Osteocyte (in vitro differentiated cells): ENCODE results near the gene PPP1R3G. TPM values are rescaled to one million over a fixed set of nuclear protein-coding genes. Genes with fewer than 3 reads are reported as not detected.
"Not testable (repeated sequence)": the region's sequence is repeated elsewhere in the genome, so short reads cannot be mapped to it uniquely, and the experiment has no call there.

Source experiments
- DNase-seq: peaks from one replicate; pipeline ENCODE4 v3.0.0; 2021; ENCODE audit warnings: mixed read lengths; ENCODE audit not compliant: unreplicated experiment; ENCODE audit errors: extremely low spot score
- H3K27ac Mint-ChIP-seq: one replicate; pipeline ENCODE4 v1.8.0; 2021; ENCODE audit warnings: mild to moderate bottlenecking, mixed read lengths; ENCODE audit not compliant: unreplicated experiment
- H3K27me3 Mint-ChIP-seq: one replicate; pipeline ENCODE4 v1.8.0; 2021; ENCODE audit warnings: mixed read lengths; ENCODE audit not compliant: unreplicated experiment
- H3K36me3 Mint-ChIP-seq: one replicate; pipeline ENCODE4 v1.8.0; 2021; ENCODE audit warnings: mixed read lengths; ENCODE audit not compliant: unreplicated experiment
- H3K4me1 Mint-ChIP-seq: one replicate; pipeline ENCODE4 v1.8.0; 2021; ENCODE audit warnings: mixed read lengths; ENCODE audit not compliant: unreplicated experiment
- H3K4me3 Mint-ChIP-seq: one replicate; pipeline ENCODE4 v1.8.0; 2021; ENCODE audit warnings: mild to moderate bottlenecking, moderate library complexity, mixed read lengths; ENCODE audit not compliant: unreplicated experiment
- H3K9me3 Mint-ChIP-seq: one replicate; pipeline ENCODE4 v1.8.0; 2021; ENCODE audit warnings: mixed read lengths; ENCODE audit not compliant: unreplicated experiment
- CTCF ChIP-seq: fragments of 200-600 bp; sonication (generic); IDR thresholded peaks from 2 replicates; pipeline ENCODE4 v1.5.0; 2021; ENCODE audit warnings: antibody characterized with exemption, mild to moderate bottlenecking, moderate library complexity
- total RNA-seq: library from RNA; stranded (reverse); gene quantifications from 2 replicates; pipeline ENCODE4 v1.2.1, GENCODE V29; 2021

Gene PPP1R3G
- total RNA-seq, 1 donor from 2014 or later, result 0.40 TPM

DNA sequence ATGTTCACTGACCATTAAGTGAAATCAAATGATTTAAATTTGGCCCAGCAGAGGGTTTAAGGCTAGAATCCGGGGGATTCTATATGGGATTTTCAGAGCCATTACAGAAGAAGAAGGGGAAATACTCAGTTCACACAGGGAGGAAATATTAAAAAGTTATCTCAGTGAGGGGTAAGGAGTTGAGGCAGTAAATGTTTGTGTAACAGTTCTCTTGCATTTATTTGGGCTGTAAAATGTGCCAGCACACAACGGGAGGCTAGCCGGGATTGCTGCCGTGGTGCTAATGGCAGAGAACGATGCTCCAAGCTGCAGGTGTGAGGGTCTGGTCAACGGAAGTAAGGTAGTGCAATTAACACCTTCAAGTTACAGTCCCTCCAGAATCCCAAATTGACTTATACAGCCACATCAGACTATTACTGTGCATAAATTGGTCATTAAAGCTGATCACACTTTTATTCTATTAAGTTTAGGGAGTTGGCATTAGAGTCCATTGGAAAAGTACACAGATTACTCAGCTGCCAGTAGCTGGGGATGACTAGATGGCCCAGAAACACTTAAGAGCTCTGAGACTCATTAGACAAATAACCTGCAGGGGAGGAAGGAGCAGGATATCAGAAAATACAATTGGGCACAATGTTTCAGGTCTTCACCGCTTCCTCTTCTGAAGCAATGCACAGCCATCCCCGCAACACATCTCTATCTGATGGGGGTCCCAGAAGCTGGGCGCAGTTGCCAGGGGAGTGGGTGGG is 31.3 kb downstream of the PPP1R3G start:
- Mint-ChIP-seq H3K27me3 (no peaks in the 10 kb centered on the region), H3K9me3 (no peaks in the 10 kb centered on the region), H3K4me3 (no peak overlapping the region), H3K36me3 (no peaks in the 10 kb centered on the region), H3K4me1 (peaks cover 4% of the 10 kb centered on the region), H3K27ac (no peak overlapping the region)
- DNase-seq, result no peak
- no peak for TF ChIP-seq CTCF

GRCh38 chr6:5119090-5119951 is 34.2 kb downstream of the PPP1R3G start:
- Mint-ChIP-seq H3K4me1 (peaks cover 4% of the 10 kb centered on the region), H3K27ac (no peak overlapping the region), H3K36me3 (no peaks in the 10 kb centered on the region), H3K9me3 (no peaks in the 10 kb centered on the region), H3K27me3 (no peaks in the 10 kb centered on the region), H3K4me3 (no peak overlapping the region)
- no peak for TF ChIP-seq CTCF
- DNase-seq, result no peak

DNA sequence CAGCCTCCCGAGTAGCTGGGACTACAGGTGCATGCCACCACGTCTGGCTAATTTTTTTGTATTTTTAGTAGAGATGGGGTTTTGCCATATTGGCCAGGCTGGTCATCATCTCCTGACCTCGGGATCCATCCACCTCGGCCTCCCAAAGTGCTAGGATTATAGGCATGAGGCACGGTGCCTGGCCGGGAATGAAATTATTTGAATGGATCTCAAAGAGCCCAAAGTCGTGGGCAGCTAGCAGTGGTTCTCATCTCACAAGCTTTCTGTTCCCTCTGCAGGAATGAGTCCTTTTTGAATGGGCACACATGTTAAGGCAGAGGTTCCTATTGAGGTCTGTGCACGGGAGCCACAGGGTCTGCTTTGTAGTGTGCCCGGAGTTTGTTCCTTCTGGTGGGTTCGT is 34.9 kb downstream of the PPP1R3G start:
- H3K27ac Mint-ChIP-seq, result no peak overlapping the region

GRCh38 chr6:5120543-5120942 is 35.4 kb downstream of the PPP1R3G start:
- H3K9me3 Mint-ChIP-seq, H3K36me3 Mint-ChIP-seq, H3K27me3 Mint-ChIP-seq, H3K27ac Mint-ChIP-seq, DNase-seq, H3K4me3 Mint-ChIP-seq, H3K4me1 Mint-ChIP-seq: not testable (repeated sequence)

More for the DNA sequence above, 34.9 kb downstream of the PPP1R3G start:
- peaks cover 4% of the 10 kb centered on the region for H3K4me1 Mint-ChIP-seq
- H3K36me3 Mint-ChIP-seq, result no peaks in the 10 kb centered on the region
- no peak for DNase-seq
- H3K9me3 Mint-ChIP-seq, result no peaks in the 10 kb centered on the region
- no peaks in the 10 kb centered on the region for H3K27me3 Mint-ChIP-seq
- TF ChIP-seq CTCF, result no peak
- H3K4me3 Mint-ChIP-seq, result no peak overlapping the region

DNA sequence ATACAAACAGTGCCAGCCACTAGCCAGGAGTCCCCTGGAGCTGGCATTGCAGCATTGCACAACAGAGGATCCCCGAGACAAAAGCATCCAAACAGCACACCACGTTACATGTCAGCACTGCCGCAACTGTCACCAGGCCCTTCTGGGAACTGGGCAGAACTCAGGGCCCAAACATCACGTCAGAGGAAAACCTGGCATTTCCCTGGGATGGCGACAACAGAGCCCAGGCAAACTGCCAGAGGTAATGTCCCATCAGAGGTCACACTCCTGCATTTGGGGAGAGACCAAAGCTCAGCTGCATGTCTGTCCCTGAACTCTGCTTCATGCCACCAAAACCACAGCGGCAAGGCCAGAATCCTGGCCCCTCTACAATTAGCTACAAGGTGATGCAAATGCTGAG is 36.3 kb downstream of the PPP1R3G start:
- H3K27me3 Mint-ChIP-seq, result no peaks in the 10 kb centered on the region
- TF ChIP-seq CTCF, result no peak
- no peak overlapping the region for H3K4me3 Mint-ChIP-seq
- no peak overlapping the region for H3K27ac Mint-ChIP-seq
- H3K9me3 Mint-ChIP-seq, result peaks cover 1% of the 10 kb centered on the region
- DNase-seq, result no peak
- peaks cover 15% of the 10 kb centered on the region for H3K4me1 Mint-ChIP-seq
- no peaks in the 10 kb centered on the region for H3K36me3 Mint-ChIP-seq
